ENCODE results near the gene TRIO.

DNA sequence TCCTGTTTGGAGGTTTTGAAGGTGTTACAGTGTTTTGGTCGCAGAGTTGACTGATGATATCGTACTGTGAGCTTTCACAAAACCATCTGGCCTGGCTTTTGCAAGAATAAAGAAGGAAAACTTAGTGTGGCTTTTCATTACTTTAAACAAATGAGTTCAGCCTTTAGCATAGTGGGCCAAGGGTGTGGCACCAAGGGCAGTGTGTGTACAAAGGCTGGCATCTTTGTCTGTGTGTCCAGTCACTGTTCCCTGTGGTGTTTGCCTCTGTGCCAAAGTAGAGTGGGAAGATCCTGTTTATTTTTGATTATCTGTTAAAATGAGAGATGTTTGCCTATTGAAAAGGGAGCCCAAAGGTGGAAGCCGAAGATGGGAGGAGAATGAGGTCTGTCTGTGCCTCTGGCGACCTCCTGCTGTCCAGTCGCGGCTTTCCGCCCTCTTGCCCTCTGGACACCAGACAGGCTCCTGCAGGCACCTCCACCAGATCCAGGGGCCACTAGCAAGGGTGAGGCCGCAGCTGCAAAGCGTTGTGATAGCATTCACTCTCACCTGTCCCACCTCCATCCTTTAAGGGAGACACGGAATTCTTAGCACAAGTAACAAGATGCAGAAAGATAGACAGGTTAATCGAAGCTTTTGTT is 113.7 kb downstream of the TRIO start:
- no peak for TF ChIP-seq SIN3A (IDR thresholded peaks at IDR 0.05; ENCODE audit: borderline replicate concordance, insufficient read depth, low read length)
- TF ChIP-seq, protein P1, sequence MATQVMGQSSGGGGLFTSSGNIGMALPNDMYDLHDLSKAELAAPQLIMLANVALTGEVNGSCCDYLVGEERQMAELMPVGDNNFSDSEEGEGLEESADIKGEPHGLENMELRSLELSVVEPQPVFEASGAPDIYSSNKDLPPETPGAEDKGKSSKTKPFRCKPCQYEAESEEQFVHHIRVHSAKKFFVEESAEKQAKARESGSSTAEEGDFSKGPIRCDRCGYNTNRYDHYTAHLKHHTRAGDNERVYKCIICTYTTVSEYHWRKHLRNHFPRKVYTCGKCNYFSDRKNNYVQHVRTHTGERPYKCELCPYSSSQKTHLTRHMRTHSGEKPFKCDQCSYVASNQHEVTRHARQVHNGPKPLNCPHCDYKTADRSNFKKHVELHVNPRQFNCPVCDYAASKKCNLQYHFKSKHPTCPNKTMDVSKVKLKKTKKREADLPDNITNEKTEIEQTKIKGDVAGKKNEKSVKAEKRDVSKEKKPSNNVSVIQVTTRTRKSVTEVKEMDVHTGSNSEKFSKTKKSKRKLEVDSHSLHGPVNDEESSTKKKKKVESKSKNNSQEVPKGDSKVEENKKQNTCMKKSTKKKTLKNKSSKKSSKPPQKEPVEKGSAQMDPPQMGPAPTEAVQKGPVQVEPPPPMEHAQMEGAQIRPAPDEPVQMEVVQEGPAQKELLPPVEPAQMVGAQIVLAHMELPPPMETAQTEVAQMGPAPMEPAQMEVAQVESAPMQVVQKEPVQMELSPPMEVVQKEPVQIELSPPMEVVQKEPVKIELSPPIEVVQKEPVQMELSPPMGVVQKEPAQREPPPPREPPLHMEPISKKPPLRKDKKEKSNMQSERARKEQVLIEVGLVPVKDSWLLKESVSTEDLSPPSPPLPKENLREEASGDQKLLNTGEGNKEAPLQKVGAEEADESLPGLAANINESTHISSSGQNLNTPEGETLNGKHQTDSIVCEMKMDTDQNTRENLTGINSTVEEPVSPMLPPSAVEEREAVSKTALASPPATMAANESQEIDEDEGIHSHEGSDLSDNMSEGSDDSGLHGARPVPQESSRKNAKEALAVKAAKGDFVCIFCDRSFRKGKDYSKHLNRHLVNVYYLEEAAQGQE (IDR thresholded peaks at IDR 0.05; ENCODE audit: insufficient read depth in 1 of 2, low read depth in 2 of 2, low read length in 2 of 2): no peak

All from PFSK-1 (cell line).